PC-9 (cell line): Measurements from ENCODE around the gene PSMD13. TPM values are rescaled to one million over a fixed set of nuclear protein-coding genes. Genes with fewer than 3 reads are reported as not detected.
"Not testable (repeated sequence)": the region's sequence is repeated elsewhere in the genome, so short reads cannot be mapped to it uniquely, and the experiment has no call there.

Source experiments
- BruUV-seq: library from RNA; stranded (reverse); fragments of 400-500 nt; replicated peaks from 2 replicates; lab custom pipeline; 2021; lab: Mats Ljungman, UMichigan
- CTCF ChIA-PET: fragments of 300-600 bp; sonication (Branson Sonifier 250); formaldehyde crosslinking; loops from one replicate; lab custom pipeline; 2022; ENCODE audit warnings: antibody characterized with exemption; lab: Charles Lee
- POLR2A ChIA-PET: fragments of 300-600 bp; sonication (Branson Sonifier 250); formaldehyde crosslinking; loops from one replicate; lab custom pipeline; 2022; ENCODE audit warnings: antibody characterized with exemption; ENCODE audit not compliant: unreplicated experiment; lab: Charles Lee
- DNase-seq, 2 experiments: peaks; one replicate each; pipeline versions ENCODE4 v3.0.0 to v3.0.0-alpha.2; 2015 to 2022; ENCODE audit warnings: mixed read lengths in 1 of 2
- H2AFZ ChIP-seq: fragments of 200-600 bp; sonication (generic); 2 replicates; pipeline ENCODE4 v1.8.1; 2017; ENCODE audit warnings: antibody characterized with exemption
- H3F3A ChIP-seq: fragments of 200-600 bp; sonication (generic); 2 replicates; pipeline ENCODE4 v1.8.1; 2017; ENCODE audit warnings: antibody characterized with exemption, mild to moderate bottlenecking, low read depth; ENCODE audit not compliant: insufficient read depth
- H3K27ac ChIP-seq: fragments of 200-600 bp; sonication (generic); 2 replicates; pipeline ENCODE4 v1.6.1; 2016; ENCODE audit warnings: mixed run types
- H3K27me3 ChIP-seq: fragments of 200-600 bp; sonication (generic); 2 replicates; pipeline ENCODE4 v1.6.1; 2016; ENCODE audit warnings: low read depth, mixed run types; ENCODE audit not compliant: insufficient read depth
- H3K36me3 ChIP-seq: fragments of 200-600 bp; sonication (generic); 2 replicates; pipeline ENCODE4 v1.6.1; 2016; ENCODE audit warnings: low read depth, mixed run types
- H3K4me1 ChIP-seq: fragments of 200-600 bp; sonication (generic); replicated peaks from 2 replicates; pipeline ENCODE4 v1.6.1; 2016; ENCODE audit warnings: mixed run types; ENCODE audit not compliant: insufficient read depth
- H3K4me2 ChIP-seq: fragments of 200-600 bp; sonication (generic); 2 replicates; pipeline ENCODE4 v1.6.1; 2017; ENCODE audit warnings: mixed run types
- H3K4me3 ChIP-seq: fragments of 200-600 bp; sonication (generic); 2 replicates; pipeline ENCODE4 v1.6.1; 2016; ENCODE audit warnings: mixed run types
- H3K79me2 ChIP-seq: fragments of 200-600 bp; sonication (generic); 2 replicates; pipeline ENCODE4 v1.6.1; 2017; ENCODE audit warnings: low read depth, mixed run types
- H3K9me2 ChIP-seq: fragments of 200-600 bp; sonication (generic); 2 replicates; pipeline ENCODE4 v1.8.1; 2017; ENCODE audit warnings: mild to moderate bottlenecking; ENCODE audit not compliant: insufficient read depth
- H3K9me3 ChIP-seq: fragments of 200-600 bp; sonication (generic); 2 replicates; pipeline ENCODE4 v1.8.1; 2016; ENCODE audit warnings: low read depth; ENCODE audit not compliant: insufficient read depth
- H4K20me1 ChIP-seq: fragments of 200-600 bp; sonication (generic); 2 replicates; pipeline ENCODE4 v1.8.1; 2017; ENCODE audit not compliant: insufficient read depth
- EZH2 ChIP-seq: fragments of 200-600 bp; sonication (generic); IDR thresholded peaks from 2 replicates; pipeline ENCODE4 v1.8.0; 2017; ENCODE audit warnings: antibody characterized with exemption, low read depth
- intact Hi-C: fragments of 100-400 bp; cut with micrococcal nuclease; formaldehyde crosslinking; loops from one replicate; pipeline ENCODE4 v1.10.0; 2022; ENCODE audit not compliant: unreplicated experiment
- total RNA-seq: library from RNA; stranded (reverse); gene quantifications from 2 replicates; pipeline ENCODE4 v1.2.3, GENCODE V29; 2021
- TF ChIP-seq, protein P1 (sequence below): fragments of 200-600 bp; sonication (generic); conservative IDR thresholded peaks from 2 replicates; pipeline ENCODE4 v1.6.1; 2017; ENCODE audit warnings: mixed run types, antibody characterized with exemption, mild to moderate bottlenecking, moderate library complexity

PSMD13 gene
- total RNA-seq, 1 experiment from 2014 or later = 143 TPM

DNA sequence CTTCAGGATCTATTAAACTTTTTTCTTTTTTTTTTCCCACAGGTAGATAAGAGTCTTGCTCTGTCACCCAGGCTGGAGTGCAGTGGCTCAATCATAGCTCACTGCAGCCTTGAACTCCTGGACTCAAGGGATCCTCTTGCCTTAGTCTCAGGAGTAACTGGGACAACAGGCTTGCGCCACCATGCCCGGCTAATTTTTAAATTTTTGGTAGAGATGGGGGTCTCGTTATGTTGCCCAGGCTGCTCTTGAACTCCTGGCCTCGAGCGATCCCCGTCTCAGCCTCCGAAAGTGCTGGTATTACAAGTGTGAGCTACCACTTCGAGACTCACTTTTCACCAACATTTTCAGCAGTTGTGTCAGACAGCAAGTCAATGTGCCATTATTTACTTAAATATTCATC is 1.6 kb upstream of the PSMD13 start:
- H4K20me1 ChIP-seq = peaks cover 5% of the 10 kb centered on the region; the same call in 1 of the 2 replicates
- intact Hi-C loops = no loop called here
- peaks cover 9% of the 10 kb centered on the region for H3K4me1 ChIP-seq
- no peaks in the 10 kb centered on the region for H3K27me3 ChIP-seq
- H3K36me3 ChIP-seq = no peaks in the 10 kb centered on the region
- peak overlapping the region; percentile 90 for H3K4me2 ChIP-seq
- no peak overlapping the region for H3K27ac ChIP-seq
- BruUV-seq = no TSS peak
- TF ChIP-seq, protein P1, sequence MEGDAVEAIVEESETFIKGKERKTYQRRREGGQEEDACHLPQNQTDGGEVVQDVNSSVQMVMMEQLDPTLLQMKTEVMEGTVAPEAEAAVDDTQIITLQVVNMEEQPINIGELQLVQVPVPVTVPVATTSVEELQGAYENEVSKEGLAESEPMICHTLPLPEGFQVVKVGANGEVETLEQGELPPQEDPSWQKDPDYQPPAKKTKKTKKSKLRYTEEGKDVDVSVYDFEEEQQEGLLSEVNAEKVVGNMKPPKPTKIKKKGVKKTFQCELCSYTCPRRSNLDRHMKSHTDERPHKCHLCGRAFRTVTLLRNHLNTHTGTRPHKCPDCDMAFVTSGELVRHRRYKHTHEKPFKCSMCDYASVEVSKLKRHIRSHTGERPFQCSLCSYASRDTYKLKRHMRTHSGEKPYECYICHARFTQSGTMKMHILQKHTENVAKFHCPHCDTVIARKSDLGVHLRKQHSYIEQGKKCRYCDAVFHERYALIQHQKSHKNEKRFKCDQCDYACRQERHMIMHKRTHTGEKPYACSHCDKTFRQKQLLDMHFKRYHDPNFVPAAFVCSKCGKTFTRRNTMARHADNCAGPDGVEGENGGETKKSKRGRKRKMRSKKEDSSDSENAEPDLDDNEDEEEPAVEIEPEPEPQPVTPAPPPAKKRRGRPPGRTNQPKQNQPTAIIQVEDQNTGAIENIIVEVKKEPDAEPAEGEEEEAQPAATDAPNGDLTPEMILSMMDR = no peak
- no peak for TF ChIP-seq EZH2
- H3K9me2 ChIP-seq = no peaks in the 10 kb centered on the region
- H2AFZ ChIP-seq = no peak overlapping the region; the same call in 1 of the 2 replicates
- no peaks in the 10 kb centered on the region for H3K9me3 ChIP-seq
- ChIA-PET CTCF (no interaction called here), POLR2A (interaction anchor here (0.6 kb wide), 1 partner anchor 112 kb away, joined by 6 read pairs; no protein-coding TSS in a partner anchor)
- DNase-seq = no peak
- H3K79me2 ChIP-seq = peaks cover 31% of the 10 kb centered on the region
- H3F3A ChIP-seq = peaks cover 8% of the 10 kb centered on the region; the same call in 1 of the 2 replicates
- H3K4me3 ChIP-seq = peak overlapping the region; percentile 62; the same call in 1 of the 2 replicates

DNA sequence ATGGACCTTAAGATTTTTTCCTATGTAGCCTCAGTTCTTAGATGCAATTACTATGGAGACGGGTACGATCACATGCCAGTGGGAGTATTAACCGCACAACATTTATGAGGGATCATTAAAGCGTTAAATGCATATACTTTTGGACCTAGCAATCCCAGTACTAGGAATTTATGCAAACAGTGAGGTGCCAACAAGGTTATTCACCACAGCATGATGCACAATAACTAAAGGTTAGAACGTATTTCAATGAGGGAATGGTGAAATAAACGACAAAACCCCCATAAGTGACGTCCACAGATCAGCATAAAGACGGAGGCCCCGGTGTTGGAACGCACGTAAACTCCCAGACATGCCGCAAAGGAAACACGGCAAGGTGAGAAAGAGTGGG is 1.2 kb upstream of the PSMD13 start:
- Histone ChIP-seq H4K20me1 (peaks cover 5% of the 10 kb centered on the region; the same call in 1 of the 2 replicates), H3K4me3 (peak overlapping the region; percentile 62), H2AFZ (peak overlapping the region; percentile 91), H3F3A (peaks cover 8% of the 10 kb centered on the region; the same call in 1 of the 2 replicates), H3K9me3 (no peaks in the 10 kb centered on the region), H3K27me3 (no peaks in the 10 kb centered on the region), H3K4me1 (peaks cover 9% of the 10 kb centered on the region), H3K79me2 (peaks cover 31% of the 10 kb centered on the region), H3K4me2 (peak overlapping the region; percentile 90), H3K36me3 (no peaks in the 10 kb centered on the region), H3K27ac (no peak overlapping the region), H3K9me2 (no peaks in the 10 kb centered on the region)
- ChIA-PET CTCF (no interaction called here), POLR2A (interaction anchor here (0.6 kb wide), 1 partner anchor 112 kb away, joined by 6 read pairs; no protein-coding TSS in a partner anchor)
- BruUV-seq = no TSS peak
- no peak for DNase-seq
- intact Hi-C loops = no loop called here
- TF ChIP-seq EZH2 = no peak
- TF ChIP-seq, protein P1 = no peak

DNA sequence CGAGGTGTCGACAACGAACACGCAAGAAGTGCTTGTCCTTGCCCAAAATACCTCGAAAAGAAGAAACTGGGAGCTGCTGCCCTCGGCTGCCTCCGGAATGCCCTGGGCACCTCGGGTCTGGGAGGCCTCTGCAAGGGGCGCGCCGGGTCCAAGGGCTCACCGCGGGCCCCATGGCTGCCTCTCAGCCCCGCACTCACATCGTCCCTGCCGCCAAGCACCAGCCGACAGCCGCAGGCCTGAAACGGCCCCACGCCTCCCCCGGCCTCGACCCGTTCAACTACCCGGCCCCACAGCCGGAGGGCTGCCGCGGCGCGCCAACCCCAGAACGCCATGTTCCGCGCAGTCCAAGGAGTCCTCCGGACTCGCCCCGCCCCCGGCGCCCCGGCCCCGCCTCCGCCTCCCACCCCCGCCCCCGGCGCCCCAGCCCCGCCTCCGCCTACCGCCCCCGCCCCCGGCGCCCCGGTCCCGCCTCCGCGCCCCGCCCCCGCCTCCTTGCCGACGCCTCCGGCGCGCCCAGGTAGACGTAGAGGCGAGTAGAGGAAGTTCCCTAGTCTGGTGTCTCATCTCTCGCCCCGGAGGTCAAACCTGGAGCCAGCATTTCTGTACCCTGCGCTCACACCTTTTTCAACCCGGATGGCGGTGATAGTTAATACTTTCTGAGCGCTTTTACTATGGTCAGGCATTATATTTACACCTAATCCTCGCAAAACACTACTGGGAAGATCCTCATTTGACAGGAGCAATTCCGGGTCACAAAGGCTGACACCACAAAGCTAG is 591 bp upstream of the PSMD13 start, which contains the start of gene SIRT3:
Gene SIRT3, minus strand, starts transcription at position 346 of the 777 bp plus-strand sequence. Its CDS starts 14 bp downstream, at position 332.
- no TSS peak for BruUV-seq
- Histone ChIP-seq H3K36me3 (no peaks in the 10 kb centered on the region), H3F3A (peaks cover 8% of the 10 kb centered on the region; the same call in 1 of the 2 replicates), H3K27ac (peak within 1 kb of the TSS; percentile 66), H3K4me2 (peak within 1 kb of the TSS; percentile 94), H3K27me3 (no peaks in the 10 kb centered on the region), H3K79me2 (peaks cover 34% of the 10 kb centered on the region), H3K9me2 (no peaks in the 10 kb centered on the region), H3K4me3 (peak within 1 kb of the TSS; percentile 65), H3K9me3 (no peaks in the 10 kb centered on the region), H2AFZ (peak within 1 kb of the TSS; percentile 97), H4K20me1 (peaks cover 9% of the 10 kb centered on the region; the same call in 1 of the 2 replicates), H3K4me1 (peaks cover 9% of the 10 kb centered on the region)
- ChIA-PET CTCF (interaction anchor here (0.7 kb wide), 1 partner anchor 76 kb away, joined by 13 read pairs; no protein-coding TSS in a partner anchor), POLR2A (interaction anchor here (0.6 kb wide), 1 partner anchor 21 kb away, joined by 16 read pairs; no protein-coding TSS in a partner anchor)
- intact Hi-C loops = loop anchor here (1.0 kb wide), 1 partner anchor 29 kb away; the partner anchor contains the start of genes BET1L and RIC8A
- peak; percentile 39 to 84 for DNase-seq
- TF ChIP-seq EZH2 = no peak
- TF ChIP-seq, protein P1 = no peak; the same call in 1 of the 2 replicates

DNA sequence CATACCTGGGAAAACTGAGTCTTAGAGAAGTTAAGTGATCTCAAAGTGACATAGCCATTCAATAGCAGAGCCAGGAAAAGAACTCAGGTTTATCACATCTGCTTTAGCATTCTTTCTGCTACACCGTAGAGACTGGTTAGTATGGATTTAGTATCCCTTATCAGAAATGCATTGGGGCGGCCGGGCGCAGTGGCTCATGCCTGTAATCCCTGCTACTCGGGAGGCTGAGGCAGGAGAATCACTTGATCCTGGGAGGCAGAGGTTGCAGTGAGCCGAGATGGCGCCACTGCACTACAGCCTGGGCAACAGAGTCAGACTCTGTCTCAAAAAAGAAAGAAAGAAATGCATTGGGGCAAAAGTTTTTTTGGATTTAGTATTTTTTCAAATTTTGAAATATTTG is 1.6 kb downstream of the PSMD13 start:
- peaks cover 39% of the 10 kb centered on the region for H3K79me2 ChIP-seq
- H3F3A ChIP-seq, intact Hi-C loops, DNase-seq, H3K27ac ChIP-seq, H3K4me1 ChIP-seq, H3K27me3 ChIP-seq, BruUV-seq, H3K9me3 ChIP-seq, H3K36me3 ChIP-seq, H3K9me2 ChIP-seq, H2AFZ ChIP-seq, H4K20me1 ChIP-seq, CTCF ChIA-PET, POLR2A ChIA-PET: not testable (repeated sequence)
- peak overlapping the region; percentile 94 for H3K4me2 ChIP-seq
- H3K4me3 ChIP-seq = peak overlapping the region; percentile 65; the same call in 1 of the 2 replicates
